DND-41 (cell line): ENCODE measurements around the gene SYNE1.

Source experiments
- EZH2 ChIP-seq: IDR thresholded peaks from 3 replicates; pipeline ENCODE4 v1.6.1; 2012; ENCODE audit warnings: borderline replicate concordance, low read depth, mild to moderate bottlenecking, moderate library complexity, low read length, inconsistent platforms; ENCODE audit not compliant: severe bottlenecking
- TF ChIP-seq, protein P1 (sequence below): IDR thresholded peaks from 2 replicates; pipeline ENCODE4 v1.5.1; 2012; ENCODE audit warnings: borderline replicate concordance, low read length, moderate library complexity, mild to moderate bottlenecking; ENCODE audit not compliant: poor library complexity, severe bottlenecking; ENCODE audit errors: extremely low read depth

DNA sequence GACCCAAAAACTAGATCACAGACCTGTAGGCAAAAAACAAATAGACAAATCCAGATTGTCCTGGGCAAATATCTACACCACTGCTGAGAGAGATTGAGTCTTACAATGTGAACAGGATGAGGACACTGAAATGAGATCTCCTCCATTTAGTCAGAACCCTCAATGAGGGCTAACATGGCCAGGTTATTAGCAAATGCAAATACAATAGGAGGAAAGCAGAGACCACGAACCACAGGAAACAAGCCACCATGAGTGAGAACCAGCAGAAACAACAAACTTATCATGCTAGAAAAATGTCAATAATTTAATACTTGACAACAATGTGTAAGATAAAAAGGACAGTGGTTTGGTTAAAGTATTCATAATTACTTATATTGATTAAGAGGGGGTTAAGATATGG is 162.8 kb downstream of the SYNE1 start:
- TF ChIP-seq, protein P1, sequence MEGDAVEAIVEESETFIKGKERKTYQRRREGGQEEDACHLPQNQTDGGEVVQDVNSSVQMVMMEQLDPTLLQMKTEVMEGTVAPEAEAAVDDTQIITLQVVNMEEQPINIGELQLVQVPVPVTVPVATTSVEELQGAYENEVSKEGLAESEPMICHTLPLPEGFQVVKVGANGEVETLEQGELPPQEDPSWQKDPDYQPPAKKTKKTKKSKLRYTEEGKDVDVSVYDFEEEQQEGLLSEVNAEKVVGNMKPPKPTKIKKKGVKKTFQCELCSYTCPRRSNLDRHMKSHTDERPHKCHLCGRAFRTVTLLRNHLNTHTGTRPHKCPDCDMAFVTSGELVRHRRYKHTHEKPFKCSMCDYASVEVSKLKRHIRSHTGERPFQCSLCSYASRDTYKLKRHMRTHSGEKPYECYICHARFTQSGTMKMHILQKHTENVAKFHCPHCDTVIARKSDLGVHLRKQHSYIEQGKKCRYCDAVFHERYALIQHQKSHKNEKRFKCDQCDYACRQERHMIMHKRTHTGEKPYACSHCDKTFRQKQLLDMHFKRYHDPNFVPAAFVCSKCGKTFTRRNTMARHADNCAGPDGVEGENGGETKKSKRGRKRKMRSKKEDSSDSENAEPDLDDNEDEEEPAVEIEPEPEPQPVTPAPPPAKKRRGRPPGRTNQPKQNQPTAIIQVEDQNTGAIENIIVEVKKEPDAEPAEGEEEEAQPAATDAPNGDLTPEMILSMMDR = no peak
- TF ChIP-seq EZH2 = no peak
